SK-N-SH (cell line): Measurements from ENCODE around the gene SETD1A. TPM values are rescaled to one million over a fixed set of nuclear protein-coding genes. Genes with fewer than 3 reads are reported as not detected.

Experiments used
- CTCF ChIA-PET: fragments of 300-600, 350-600 bp; formaldehyde crosslinking; extraction: SDS; loops from one replicate; lab custom pipeline; 2021; lab: Yijun Ruan, JAX
- POLR2A ChIA-PET: fragments of 350-600 bp; sonication (Branson Sonifier 250); formaldehyde crosslinking; extraction: SDS; loops from one replicate; lab custom pipeline; 2020; ENCODE audit warnings: antibody characterized with exemption, inconsistent platforms; lab: Yijun Ruan, JAX
- DNase-seq: peaks from one replicate; pipeline ENCODE4 v3.0.0; 2012
- H2AFZ ChIP-seq: fragments of 200-600 bp; sonication (generic); 2 replicates; pipeline ENCODE4 v1.8.1; 2016; ENCODE audit warnings: antibody characterized with exemption, mild to moderate bottlenecking, low read depth
- H3F3A ChIP-seq: fragments of 200-600 bp; sonication (generic); replicated peaks from 2 replicates; pipeline ENCODE3; 2016; ENCODE audit warnings: antibody characterized with exemption, mild to moderate bottlenecking; ENCODE audit not compliant: insufficient read depth
- H3K27ac ChIP-seq, 2 experiments: fragments of 200-500 bp in 1 of 2; fragments of 200-600 bp in 1 of 2; sonication (Bioruptor generic) in 1 of 2; sonication (generic), shearing (Covaris generic) in 1 of 2; 2 replicates each; pipeline versions ENCODE4 v1.5.1 to v1.6.1; 2014 to 2016; ENCODE audit warnings: low read depth in 2 of 2, inconsistent platforms in 1 of 2, low read length in 1 of 2, mild to moderate bottlenecking in 1 of 2, mixed read lengths in 1 of 2
- H3K27me3 ChIP-seq: fragments of 200-600 bp; sonication (generic), shearing (Covaris generic); 2 replicates; pipeline ENCODE4 v1.6.1; 2016; ENCODE audit warnings: mixed run types; ENCODE audit not compliant: insufficient read depth
- H3K36me3 ChIP-seq, 2 experiments: fragments of 200-500 bp in 1 of 2; fragments of 200-600 bp in 1 of 2; sonication (Bioruptor generic) in 1 of 2; sonication (generic) in 1 of 2; replicated peaks in 1 of 2; 2 replicates each; pipeline versions ENCODE3 to v1.5.1; 2014 to 2016; ENCODE audit warnings: low read length in 1 of 2, mild to moderate bottlenecking in 1 of 2; ENCODE audit not compliant: insufficient read depth in 2 of 2, control insufficient read depth in 1 of 2
- H3K4me1 ChIP-seq, 2 experiments: fragments of 200-500 bp in 1 of 2; fragments of 200-600 bp in 1 of 2; sonication (Bioruptor generic) in 1 of 2; sonication (generic), shearing (Covaris generic) in 1 of 2; 2 replicates each; pipeline versions ENCODE4 v1.5.1 to v1.6.1; 2014 to 2016; ENCODE audit warnings: low read depth in 1 of 2, low read length in 1 of 2, mixed run types in 1 of 2; ENCODE audit not compliant: insufficient read depth in 2 of 2, control insufficient read depth in 1 of 2
- H3K4me2 ChIP-seq: fragments of 200-600 bp; sonication (generic), shearing (Covaris generic); 2 replicates; pipeline ENCODE4 v1.6.1; 2017; ENCODE audit warnings: mixed run types
- H3K4me3 ChIP-seq, 2 experiments: fragments of 200-500 bp in 1 of 2; fragments of 200-600 bp in 1 of 2; sonication (Bioruptor generic) in 1 of 2; sonication (generic), shearing (Covaris generic) in 1 of 2; 2 replicates each; pipeline versions ENCODE4 v1.5.1 to v1.8.1; 2014 to 2016; ENCODE audit warnings: low read depth in 2 of 2, inconsistent platforms in 1 of 2, low read length in 1 of 2, mild to moderate bottlenecking in 1 of 2, mixed read lengths in 1 of 2, moderate library complexity in 1 of 2
- H3K79me2 ChIP-seq: fragments of 200-600 bp; sonication (generic); 2 replicates; pipeline ENCODE4 v1.8.1; 2017; ENCODE audit warnings: mild to moderate bottlenecking; ENCODE audit not compliant: insufficient read depth
- H3K9ac ChIP-seq: fragments of 200-600 bp; sonication (generic); 2 replicates; pipeline ENCODE4 v1.6.1; 2017; ENCODE audit warnings: mixed run types
- H3K9me2 ChIP-seq: fragments of 200-600 bp; sonication (generic); 2 replicates; pipeline ENCODE4 v1.6.1; 2017; ENCODE audit warnings: mixed run types
- H3K9me3 ChIP-seq: fragments of 200-600 bp; sonication (generic); 2 replicates; pipeline ENCODE4 v1.6.1; 2017; ENCODE audit warnings: mixed run types, mild to moderate bottlenecking, moderate library complexity
- H4K20me1 ChIP-seq: fragments of 200-600 bp; sonication (generic); 2 replicates; pipeline ENCODE4 v1.6.1; 2017; ENCODE audit warnings: mild to moderate bottlenecking, mixed run types; ENCODE audit not compliant: insufficient read depth
- MXI1 ChIP-seq: IDR thresholded peaks from 2 replicates; pipeline ENCODE4 v1.6.1; 2012; ENCODE audit warnings: mild to moderate bottlenecking, low read depth, low read length, improper control_type of control experiment
- POLR2AphosphoS5 ChIP-seq: IDR thresholded peaks from 2 replicates; pipeline ENCODE4 v1.6.1; 2012; ENCODE audit warnings: low read depth, low read length
- RAD21 ChIP-seq: IDR thresholded peaks from 2 replicates; pipeline ENCODE4 v1.6.1; 2012; ENCODE audit warnings: mild to moderate bottlenecking, low read length
- TEAD4 ChIP-seq: IDR thresholded peaks from 2 replicates; pipeline ENCODE4 v1.4.0; 2012; ENCODE audit warnings: mild to moderate bottlenecking, borderline replicate concordance; ENCODE audit not compliant: insufficient read depth
- YY1 ChIP-seq: IDR thresholded peaks from 2 replicates; pipeline ENCODE4 v1.4.0; 2012; ENCODE audit warnings: low read depth, mild to moderate bottlenecking
- WGBS: methylation state at CpG from one replicate; pipeline ENCODE4 v1.1.6; 2017; ENCODE audit warnings: low lambda C conversion rate; 5-methylcytosine and 5-hydroxymethylcytosine counted together
- polyA plus RNA-seq, 3 experiments: library from polyadenylated mRNA; depleted of rRNA; stranded (reverse); fragments of >200 nt; gene quantifications; 2 replicates each; pipeline ENCODE4 v1.2.3, GENCODE V29; 2012
- TF ChIP-seq, protein P1 (sequence below): IDR thresholded peaks from 2 replicates; pipeline ENCODE4 v1.4.0; 2012; ENCODE audit warnings: low read depth, borderline replicate concordance
- TF ChIP-seq, protein P2 (sequence below): IDR thresholded peaks from 2 replicates; pipeline ENCODE4 v1.4.0; 2012; ENCODE audit warnings: low read depth, borderline replicate concordance

The SETD1A gene
- polyA plus RNA-seq, 1 of the 3 experiments (the other 2 are of a cell fraction), result 6.8 TPM

DNA sequence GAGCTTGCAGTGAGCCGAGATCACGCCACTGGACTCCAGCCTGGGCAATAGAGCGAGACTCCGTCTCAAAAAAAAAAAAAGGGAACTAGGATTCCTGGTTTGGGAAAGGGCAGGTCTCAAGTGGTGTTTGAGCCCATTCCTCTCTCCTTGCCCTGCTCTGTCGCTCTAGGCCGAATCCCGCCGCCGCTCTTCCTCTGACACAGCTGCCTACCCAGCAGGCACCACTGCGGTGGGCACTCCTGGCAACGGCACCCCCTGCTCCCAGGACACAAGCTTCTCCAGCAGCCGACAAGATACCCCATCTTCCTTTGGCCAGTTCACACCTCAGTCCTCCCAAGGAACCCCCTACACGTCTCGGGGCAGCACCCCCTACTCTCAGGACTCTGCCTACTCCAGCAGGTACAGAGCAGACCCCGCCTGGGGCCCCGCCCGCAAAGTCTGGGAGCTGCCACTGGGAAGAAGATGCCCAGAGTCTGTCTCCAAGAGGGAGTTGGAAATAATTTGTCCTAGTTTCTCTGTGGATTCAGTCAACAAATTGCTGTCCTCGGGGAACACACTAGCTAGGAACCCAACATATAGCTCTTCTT is 6.5 kb downstream of the SETD1A start:
- CTCF ChIA-PET, result interaction anchor here (1.2 to 3.7 kb wide), 3 partner anchors 10 to 22 kb away, joined by 5 to 21 read pairs (median 8); partner anchors contain the start of gene HSD3B7
- Histone ChIP-seq H3K36me3 (peaks cover 69 to 72% of the 10 kb centered on the region in 2 experiments), H3K9ac (no peak overlapping the region), H3K27me3 (no peaks in the 10 kb centered on the region), H3K4me3 (no peak overlapping the region), H2AFZ (no peak overlapping the region), H3K79me2 (peaks cover 21% of the 10 kb centered on the region), H3K4me2 (no peak overlapping the region), H3K9me2 (no peaks in the 10 kb centered on the region), H4K20me1 (no peaks in the 10 kb centered on the region), H3F3A (no peaks in the 10 kb centered on the region), H3K4me1 (peaks cover 0 to 4% of the 10 kb centered on the region in 2 experiments; a peak in 1 of 4 replicates), H3K27ac (no peak overlapping the region), H3K9me3 (no peaks in the 10 kb centered on the region)
- DNase-seq, result no peak
- over 99% methylated on average over 15 of the region's 18 CpGs for WGBS
- POLR2A ChIA-PET, result no interaction called here
- no peak for TF ChIP-seq RAD21
- TF ChIP-seq, protein P1, sequence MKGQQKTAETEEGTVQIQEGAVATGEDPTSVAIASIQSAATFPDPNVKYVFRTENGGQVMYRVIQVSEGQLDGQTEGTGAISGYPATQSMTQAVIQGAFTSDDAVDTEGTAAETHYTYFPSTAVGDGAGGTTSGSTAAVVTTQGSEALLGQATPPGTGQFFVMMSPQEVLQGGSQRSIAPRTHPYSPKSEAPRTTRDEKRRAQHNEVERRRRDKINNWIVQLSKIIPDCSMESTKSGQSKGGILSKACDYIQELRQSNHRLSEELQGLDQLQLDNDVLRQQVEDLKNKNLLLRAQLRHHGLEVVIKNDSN, result no peak
- no peak for TF ChIP-seq MXI1
- no peak for TF ChIP-seq YY1
- TF ChIP-seq, protein P2, sequence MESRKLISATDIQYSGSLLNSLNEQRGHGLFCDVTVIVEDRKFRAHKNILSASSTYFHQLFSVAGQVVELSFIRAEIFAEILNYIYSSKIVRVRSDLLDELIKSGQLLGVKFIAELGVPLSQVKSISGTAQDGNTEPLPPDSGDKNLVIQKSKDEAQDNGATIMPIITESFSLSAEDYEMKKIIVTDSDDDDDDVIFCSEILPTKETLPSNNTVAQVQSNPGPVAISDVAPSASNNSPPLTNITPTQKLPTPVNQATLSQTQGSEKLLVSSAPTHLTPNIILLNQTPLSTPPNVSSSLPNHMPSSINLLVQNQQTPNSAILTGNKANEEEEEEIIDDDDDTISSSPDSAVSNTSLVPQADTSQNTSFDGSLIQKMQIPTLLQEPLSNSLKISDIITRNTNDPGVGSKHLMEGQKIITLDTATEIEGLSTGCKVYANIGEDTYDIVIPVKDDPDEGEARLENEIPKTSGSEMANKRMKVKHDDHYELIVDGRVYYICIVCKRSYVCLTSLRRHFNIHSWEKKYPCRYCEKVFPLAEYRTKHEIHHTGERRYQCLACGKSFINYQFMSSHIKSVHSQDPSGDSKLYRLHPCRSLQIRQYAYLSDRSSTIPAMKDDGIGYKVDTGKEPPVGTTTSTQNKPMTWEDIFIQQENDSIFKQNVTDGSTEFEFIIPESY, result no peak

DNA sequence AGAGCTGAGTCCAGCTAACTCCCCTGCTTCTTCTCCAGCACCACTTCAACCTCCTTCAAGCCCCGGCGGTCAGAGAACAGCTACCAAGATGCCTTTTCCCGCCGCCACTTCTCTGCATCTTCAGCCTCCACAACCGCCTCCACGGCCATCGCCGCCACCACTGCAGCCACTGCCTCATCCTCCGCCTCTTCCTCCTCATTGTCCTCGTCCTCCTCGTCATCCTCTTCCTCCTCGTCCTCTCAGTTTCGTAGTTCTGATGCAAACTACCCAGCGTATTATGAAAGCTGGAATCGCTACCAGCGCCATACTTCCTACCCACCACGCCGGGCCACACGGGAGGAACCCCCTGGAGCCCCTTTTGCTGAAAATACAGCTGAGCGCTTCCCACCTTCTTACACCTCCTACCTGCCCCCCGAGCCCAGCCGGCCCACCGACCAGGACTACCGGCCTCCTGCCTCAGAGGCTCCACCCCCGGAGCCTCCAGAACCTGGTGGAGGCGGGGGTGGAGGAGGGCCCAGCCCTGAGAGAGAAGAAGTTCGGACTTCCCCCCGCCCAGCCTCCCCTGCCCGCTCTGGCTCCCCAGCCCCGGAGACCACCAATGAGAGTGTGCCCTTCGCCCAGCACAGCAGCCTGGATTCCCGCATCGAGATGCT is 7.1 kb downstream of the SETD1A start:
- no peak for DNase-seq
- 95% methylated on average over 29 of the region's 33 CpGs for WGBS
- Histone ChIP-seq H3K9ac (no peak overlapping the region), H3K4me2 (no peak overlapping the region), H2AFZ (no peak overlapping the region), H3K4me3 (no peak overlapping the region), H3K4me1 (no peaks in the 10 kb centered on the region), H4K20me1 (no peaks in the 10 kb centered on the region), H3K36me3 (peaks cover 67 to 69% of the 10 kb centered on the region in 2 experiments), H3K9me3 (no peaks in the 10 kb centered on the region), H3K27ac (no peak overlapping the region), H3F3A (no peaks in the 10 kb centered on the region), H3K79me2 (peaks cover 14% of the 10 kb centered on the region), H3K9me2 (no peaks in the 10 kb centered on the region), H3K27me3 (no peaks in the 10 kb centered on the region)
- ChIA-PET CTCF (interaction anchor here (0.6 to 3.7 kb wide), 4 partner anchors 11 to 898 kb away, joined by 3 to 21 read pairs (median 6); partner anchors contain the start of gene HSD3B7), POLR2A (no interaction called here)
- no peak for TF ChIP-seq TEAD4
- no peak for TF ChIP-seq POLR2AphosphoS5
